ENCODE measurements around the gene ZC3H7A. TPM values are rescaled to one million over a fixed set of nuclear protein-coding genes. Genes with fewer than 3 reads are reported as not detected.
"Not testable (repeated sequence)": the region's sequence is repeated elsewhere in the genome, so short reads cannot be mapped to it uniquely, and the experiment has no call there.

Gene ZC3H7A, protein sequence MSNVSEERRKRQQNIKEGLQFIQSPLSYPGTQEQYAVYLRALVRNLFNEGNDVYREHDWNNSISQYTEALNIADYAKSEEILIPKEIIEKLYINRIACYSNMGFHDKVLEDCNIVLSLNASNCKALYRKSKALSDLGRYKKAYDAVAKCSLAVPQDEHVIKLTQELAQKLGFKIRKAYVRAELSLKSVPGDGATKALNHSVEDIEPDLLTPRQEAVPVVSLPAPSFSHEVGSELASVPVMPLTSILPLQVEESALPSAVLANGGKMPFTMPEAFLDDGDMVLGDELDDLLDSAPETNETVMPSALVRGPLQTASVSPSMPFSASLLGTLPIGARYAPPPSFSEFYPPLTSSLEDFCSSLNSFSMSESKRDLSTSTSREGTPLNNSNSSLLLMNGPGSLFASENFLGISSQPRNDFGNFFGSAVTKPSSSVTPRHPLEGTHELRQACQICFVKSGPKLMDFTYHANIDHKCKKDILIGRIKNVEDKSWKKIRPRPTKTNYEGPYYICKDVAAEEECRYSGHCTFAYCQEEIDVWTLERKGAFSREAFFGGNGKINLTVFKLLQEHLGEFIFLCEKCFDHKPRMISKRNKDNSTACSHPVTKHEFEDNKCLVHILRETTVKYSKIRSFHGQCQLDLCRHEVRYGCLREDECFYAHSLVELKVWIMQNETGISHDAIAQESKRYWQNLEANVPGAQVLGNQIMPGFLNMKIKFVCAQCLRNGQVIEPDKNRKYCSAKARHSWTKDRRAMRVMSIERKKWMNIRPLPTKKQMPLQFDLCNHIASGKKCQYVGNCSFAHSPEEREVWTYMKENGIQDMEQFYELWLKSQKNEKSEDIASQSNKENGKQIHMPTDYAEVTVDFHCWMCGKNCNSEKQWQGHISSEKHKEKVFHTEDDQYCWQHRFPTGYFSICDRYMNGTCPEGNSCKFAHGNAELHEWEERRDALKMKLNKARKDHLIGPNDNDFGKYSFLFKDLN
- 20.5 TPM for total RNA-seq

DNA sequence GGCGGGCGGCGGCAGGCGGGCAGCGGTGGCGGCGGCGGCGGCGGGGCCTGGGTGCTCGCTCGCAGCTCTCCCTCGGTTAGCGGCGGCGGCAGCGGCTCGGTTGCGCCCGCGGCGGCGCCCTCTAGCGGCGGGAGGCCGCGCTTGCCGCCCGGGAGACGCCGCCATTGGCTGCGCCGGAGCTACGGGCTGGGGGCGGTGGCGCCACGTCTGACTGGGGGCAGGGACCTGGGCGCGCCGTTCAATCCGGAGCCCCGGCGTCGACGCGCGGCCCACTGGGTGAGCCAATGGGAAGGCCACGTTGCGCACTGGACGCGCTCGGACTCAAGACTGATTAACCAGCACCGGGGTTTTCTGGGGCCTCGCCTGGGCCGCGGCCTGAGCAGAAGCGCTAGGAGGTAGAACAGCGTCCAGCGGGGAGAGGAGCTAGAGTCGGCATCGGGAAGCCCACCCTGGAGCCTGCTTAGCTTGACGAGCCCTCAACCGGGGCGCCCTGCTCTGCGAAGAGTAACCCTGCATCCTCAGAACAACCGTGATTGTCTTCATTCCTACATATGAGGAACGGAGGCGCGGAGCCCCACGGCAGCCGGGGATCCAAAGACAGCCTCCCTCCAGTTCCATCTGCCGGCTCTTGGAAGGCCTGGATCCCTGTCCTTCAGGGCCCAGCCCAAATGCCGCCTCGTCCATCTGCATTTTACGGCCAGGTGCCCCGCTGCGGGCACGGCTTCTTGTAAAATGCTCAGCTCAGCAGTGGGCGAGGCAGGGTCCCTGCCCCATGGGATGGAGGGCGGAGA, at the start of gene ZC3H7A:
Gene ZC3H7A, minus strand, starts transcription at position 93 of the 791 bp plus-strand sequence. CDS start 14,904 bp downstream, outside the sequence.
- ATAC-seq (peak; percentile 93), DNase-seq (ENCODE audit: low spot score) (peak; percentile 98)

DNA sequence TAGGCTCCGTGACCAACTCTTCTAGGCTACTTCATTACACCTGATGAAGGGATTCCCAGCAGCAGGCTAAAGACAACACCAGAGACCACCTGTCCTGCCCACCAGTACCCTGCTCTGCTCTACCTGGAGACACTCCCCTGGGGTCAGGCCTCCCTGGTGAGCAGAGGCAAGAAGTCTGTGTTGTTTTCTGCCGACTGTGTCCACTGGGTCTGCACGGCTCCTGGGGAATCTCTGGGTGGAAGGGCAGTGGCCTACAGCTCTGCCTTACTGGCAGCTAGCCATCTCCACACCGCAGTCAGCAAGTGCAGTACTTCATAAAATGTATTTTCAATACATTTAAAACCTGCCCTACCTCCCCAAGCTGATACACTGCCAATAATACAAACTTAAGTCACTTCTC, 47.4 kb upstream of the ZC3H7A start:
- DNase-seq (ENCODE audit: low spot score) (peak; percentile 18), ATAC-seq (no peak)

DNA sequence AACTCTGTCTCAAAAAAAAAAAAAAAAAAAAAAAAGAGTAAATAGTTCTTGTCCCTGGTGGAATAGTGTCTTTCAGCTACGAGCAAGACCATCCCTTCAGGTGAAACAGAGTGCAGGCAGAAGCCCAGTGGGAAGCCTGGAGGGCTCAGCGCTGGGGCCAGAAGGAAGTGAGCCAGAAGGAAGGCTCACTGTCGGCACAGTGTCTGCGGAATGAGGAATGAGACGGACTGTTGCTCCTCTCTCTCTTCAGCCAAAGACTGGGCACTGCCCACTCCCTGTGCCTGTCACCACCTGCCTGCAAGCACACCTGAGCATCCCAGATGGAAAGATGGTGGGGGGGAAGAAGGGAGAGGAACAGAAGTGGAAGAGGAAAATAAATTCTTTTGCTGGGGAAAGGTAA, 46.8 kb upstream of the ZC3H7A start:
- no peak for ATAC-seq
- peak; percentile 40 for DNase-seq (ENCODE audit: low spot score)

DNA sequence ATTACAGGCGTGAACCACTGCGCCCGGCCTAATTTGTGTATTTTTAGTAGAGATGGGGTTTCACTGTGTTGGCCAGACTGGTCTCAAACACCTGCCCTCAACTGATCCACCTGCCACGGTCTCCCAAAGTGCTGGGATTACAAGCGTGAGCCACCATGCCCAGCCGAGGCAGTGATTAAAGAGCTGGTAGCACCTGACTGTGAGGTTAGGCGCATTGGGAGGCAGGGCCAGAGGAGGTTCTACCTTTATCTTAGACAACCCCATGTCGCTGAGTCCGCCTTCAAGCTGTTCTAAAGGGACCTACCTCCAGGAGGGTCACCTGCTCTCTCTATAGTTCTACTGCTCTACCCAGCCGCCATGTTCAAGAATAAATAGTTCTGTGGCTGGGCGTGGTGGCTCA, 46.1 kb upstream of the ZC3H7A start:
- ATAC-seq (no peak), DNase-seq (ENCODE audit: low spot score) (peak; percentile 31)

DNA sequence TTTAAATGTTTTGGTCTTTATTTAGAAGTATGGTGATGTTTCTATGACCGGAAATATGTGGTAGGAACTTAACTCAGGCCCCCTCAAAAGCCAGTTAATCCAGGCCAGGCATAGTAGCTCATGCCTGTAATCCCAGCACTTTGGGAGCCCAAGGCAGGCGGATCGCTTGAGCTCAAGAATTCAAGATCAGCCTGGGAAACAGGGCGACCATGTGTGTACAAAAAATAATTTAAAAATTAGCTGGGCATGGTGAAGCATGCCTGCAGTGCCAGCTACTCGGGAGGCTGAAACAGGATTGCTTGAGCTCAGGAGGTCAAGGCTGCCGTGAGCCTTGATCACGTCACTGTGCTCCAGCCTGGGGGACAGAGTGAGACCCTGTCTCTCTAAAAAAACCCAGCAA, 44.0 kb upstream of the ZC3H7A start:
- DNase-seq (ENCODE audit: low spot score) = peak; percentile 6
- ATAC-seq = no peak

DNA sequence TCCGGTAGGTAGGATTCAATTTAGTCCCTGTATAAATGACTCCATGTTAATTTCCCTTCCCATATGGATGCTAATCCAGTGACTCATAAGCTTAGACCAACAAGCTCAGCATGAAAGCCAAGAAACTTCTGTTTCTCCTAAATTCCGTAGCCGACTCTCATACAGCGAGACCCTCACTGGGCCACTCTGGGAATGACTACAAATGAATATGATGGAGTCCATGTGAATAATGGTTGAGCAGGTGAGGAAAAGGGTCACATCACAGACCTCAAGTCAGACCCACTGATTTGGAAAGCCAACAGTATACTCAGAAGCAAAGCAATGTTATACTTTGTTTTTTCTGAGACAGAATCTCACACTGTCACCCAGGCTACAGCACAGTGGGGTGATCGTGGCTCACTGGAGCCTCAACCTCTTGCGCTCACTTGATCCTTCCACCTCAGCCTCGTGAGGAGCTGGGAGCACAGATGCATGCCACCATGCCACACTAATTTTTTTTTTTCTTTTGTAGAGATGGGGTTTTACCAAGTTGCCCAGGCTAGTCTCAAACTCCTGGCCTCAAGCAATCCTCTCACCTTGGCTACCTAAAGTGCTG, 39.7 kb upstream of the ZC3H7A start:
- DNase-seq (ENCODE audit: low spot score) = no peak
- no peak for ATAC-seq

DNA sequence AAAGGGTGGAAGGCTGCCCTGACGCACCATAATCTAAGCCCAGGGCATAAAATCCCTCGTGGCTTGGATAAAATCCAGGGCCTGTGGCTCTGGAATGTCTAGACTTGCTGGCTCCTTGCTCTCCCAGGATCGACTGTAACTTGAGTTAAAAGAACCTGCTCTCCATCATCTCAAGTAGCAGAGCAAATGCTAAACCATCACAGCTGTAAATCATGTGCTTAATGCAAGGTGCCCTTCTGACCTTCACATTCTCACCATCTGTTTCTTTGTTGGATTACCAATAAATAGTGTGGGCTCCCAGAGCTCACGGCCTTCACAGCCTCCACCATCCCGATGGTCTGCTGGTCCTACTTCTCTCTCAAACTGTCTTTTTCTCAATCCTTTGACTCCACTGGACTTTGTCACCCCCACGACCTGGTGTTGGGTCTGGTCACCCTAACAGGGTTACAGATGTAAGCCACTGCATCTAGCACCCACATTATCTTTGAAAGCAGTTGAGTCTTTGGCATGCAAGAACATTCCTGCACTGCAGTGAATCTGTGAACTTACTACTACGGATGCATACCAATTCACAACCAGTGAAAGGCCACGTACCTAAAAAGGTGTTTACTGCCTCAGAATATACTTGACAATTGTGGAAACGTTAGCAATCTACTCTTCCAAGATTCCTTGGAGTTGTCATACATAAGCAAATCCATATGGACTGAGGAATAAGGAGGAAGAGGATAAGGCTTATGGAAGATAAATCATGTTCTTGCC, 39.0 kb upstream of the ZC3H7A start:
- DNase-seq (ENCODE audit: low spot score) (no peak), ATAC-seq (no peak)

DNA sequence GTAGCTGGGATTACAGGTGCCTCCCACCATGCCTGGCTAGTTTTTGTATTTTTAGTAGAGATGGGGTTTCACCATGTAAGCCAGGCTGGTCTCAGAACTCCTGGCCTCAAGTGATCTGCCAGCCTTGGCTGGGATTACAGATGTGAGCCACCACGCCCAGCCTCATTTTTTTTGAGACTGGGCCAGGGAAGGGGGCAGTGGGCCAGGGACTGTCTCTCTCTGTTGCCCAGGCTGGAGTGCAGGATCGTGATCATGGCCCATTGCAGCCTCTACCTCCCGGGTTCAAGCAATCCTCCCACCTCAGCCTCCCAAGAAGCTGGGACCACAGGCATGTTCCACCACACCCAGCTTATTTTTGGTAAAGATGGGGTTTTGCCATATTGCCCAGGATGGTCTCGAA, 38.3 kb upstream of the ZC3H7A start:
- DNase-seq (ENCODE audit: low spot score) = no peak
- ATAC-seq = peak; percentile 33

DNA sequence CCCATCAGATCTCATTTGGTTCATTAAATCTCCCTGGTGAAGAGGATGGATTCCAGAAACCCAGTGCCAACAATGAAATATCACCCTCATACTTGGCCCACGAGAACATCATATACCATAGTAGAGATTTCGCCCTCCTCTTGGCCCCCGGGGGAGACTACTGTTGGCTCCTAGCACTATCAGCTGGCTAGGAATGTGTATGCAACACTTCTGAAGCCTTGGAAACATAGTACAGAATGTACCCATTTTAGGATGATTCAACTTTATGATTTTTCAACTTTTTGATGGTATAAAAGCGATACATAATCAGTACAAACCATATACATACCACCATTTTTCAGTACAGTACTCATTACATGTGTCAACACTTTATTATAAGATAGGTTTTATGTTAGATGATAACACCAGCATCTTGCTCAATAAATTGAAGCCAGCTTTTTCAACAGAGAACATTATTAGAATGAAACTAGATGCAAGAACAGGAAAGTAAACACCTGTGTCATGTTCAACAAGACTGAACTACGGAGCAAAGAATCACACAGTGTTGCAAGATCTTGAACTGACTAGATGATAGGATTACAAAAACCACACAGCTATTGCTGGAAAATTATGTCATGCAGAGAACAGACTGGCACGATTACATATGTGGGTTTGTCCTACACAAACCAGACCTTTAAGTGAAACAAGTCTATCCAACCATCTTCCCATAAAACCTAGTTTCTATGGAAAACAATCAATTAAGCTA, 37.1 kb upstream of the ZC3H7A start:
- no peak for DNase-seq (ENCODE audit: low spot score)
- ATAC-seq = peak; percentile 86

DNA sequence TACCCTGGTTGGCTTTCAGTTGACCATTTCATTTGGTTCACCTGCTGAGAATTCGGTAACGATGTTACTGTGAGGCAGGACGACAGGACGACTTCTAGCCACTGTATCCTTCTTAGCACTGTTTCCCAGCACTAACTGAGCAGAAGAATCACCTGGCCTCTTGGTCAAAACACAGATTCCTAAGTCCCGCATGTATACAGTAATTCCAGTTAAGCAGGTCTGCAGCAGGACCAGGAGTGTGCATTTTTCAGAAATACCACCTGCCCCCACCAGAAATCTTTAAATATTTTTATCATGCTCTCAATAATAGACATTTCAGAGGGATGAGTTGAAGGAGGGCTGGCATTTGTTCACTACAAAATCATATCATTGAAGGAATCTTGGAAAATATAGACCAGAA, 31.6 kb upstream of the ZC3H7A start:
- no peak for DNase-seq (ENCODE audit: low spot score)
- ATAC-seq = no peak

DNA sequence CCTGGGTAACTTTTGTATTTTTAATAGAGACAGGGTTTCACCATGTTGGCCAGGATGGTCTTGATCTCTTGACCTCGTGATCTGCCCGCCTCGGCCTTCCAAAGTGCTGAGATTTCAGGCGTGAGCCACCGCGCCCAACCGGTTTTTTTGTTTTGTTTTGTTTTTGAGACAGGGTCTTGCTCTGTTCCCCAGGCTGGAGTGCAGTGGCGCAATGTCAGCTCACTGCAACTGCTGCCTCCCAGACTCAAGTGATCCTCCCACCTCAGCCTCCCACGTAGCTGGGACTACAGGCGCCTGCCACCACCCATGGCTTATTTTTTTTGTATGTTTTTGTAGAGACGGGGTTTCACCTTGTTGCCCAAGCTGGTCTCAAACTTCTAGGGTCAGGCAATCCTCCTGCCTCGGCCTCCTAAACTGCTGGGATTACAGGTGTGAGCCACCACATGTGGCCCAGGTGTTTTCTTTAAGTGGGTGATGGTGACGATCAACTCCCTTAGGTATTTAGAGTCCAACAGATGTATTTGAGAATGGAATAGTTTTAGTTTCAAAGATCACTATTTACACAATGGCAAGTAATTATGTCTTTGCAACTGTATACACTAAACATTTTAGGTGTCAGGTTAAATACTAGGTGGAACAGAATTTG, 28.6 kb upstream of the ZC3H7A start:
- not testable (repeated sequence) for DNase-seq (ENCODE audit: low spot score); ATAC-seq

DNA sequence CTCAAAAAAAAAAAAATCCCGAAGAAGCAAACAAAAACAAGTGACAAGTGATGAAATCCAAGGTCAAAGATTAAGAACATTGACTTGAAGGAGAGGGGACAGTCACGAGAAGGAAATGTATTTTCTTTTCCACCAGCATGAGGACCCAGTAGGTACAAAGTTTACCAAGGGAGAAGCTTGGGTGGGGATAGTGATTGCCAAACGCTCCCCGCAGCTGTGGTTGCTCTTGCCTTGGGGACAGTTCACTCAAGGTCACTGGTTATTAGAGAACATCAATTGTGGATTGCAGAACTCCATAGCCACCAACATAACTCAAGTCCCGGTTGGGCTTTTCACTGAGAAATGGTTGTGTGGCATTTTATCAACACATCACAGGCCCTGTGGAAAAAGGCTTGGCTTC, 27.3 kb upstream of the ZC3H7A start:
- DNase-seq (ENCODE audit: low spot score) (no peak), ATAC-seq (peak; percentile 84)

DNA sequence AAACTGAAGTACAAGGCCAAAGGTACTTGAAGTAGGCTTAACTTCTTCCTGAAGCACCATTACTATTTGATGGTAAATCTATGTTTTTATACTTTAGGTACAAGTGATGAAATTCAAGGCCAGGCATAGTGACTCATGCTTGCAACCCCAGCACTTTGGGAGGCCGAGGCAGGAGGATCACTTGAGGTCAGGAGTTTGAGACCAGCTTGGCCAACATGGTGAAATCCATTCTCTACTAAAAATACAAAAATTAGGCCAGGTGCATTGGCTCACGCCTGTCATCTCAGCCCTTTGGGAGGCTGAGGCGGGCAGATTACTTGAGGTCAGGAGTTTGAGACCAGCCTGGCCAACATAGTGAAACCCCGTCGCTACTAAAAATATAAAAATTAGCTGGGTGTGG, 26.6 kb upstream of the ZC3H7A start:
- not testable (repeated sequence) for ATAC-seq; DNase-seq (ENCODE audit: low spot score)

DNA sequence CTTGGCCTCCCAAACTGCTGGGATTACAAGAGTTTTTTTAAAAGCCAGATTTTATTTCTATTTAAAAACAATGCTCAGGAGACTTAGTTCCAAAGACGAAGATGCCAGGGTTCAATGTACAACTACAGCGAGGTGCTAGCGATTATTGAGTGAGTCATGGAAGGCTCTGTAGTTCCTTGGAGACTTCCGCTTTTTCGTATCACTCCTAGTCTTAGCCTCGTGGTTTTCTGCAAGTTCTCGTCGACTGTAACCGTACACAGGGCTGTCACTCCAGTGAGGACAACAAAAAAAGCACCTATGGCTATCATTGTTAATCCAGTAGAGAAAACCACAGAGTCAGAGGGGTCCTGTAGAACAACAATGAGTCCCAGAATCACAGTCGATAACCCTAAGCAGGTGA, 22.7 kb upstream of the ZC3H7A start:
- DNase-seq (ENCODE audit: low spot score) = no peak
- no peak for ATAC-seq

DNA sequence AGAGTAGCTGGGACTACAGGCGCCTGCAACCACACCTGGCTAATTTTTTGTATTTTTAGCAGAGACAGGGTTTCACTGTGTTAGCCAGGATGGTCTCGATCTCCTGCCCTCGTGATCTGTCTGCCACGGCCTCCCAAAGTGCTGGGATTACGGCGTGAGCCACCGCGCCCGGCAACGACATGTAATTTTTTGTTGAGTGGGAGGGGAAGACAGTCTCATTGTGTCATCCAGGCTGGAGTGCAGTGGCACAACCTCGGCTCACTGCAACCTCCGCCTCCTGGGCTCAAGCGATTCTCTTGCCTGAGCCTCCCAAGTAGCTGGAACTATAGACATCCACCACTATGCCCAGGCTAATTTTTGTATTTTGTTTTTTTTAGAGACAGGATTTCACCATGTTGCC, 21.9 kb upstream of the ZC3H7A start:
- not testable (repeated sequence) for DNase-seq (ENCODE audit: low spot score); ATAC-seq

DNA sequence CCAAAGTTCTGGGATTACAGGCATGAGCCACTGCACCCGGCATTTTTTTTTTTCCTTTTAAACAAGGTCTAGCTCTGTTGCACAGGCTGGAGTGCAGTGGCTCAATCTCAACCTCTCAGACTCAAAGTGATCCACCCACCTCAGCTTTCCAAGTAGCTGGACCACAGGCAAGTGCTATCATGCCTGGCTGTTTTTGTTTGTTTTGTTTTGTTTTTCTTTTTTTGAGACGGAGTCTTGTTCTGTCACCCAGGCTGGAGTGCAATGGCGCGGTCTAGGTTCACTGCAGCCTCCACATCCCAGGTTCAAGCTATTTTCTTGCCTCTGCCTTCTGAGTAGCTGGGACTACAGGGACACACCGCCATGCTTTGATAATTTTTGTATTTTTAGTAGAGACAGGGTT, 19.1 kb upstream of the ZC3H7A start:
- ATAC-seq (no peak), DNase-seq (ENCODE audit: low spot score) (no peak)

DNA sequence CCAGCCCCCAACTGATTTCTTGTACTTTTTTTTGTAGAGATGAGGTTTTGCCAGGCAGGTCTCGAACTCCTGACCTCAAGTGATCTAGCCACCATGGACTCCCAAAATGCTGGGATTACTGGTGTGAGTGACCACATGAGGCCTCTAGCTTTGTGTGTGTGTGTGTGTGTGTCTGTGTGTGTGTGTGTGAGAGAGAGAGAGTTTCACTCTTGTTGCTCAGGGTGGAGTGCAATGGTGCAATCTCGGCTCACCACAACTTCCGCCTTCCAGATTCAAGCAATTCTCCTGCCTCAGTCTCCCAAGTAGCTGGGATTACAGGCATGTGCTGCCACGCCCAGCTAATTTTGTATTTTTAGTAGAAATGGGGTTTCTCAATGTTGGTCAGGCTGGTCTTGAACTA, 17.7 kb upstream of the ZC3H7A start:
- not testable (repeated sequence) for DNase-seq (ENCODE audit: low spot score); ATAC-seq

DNA sequence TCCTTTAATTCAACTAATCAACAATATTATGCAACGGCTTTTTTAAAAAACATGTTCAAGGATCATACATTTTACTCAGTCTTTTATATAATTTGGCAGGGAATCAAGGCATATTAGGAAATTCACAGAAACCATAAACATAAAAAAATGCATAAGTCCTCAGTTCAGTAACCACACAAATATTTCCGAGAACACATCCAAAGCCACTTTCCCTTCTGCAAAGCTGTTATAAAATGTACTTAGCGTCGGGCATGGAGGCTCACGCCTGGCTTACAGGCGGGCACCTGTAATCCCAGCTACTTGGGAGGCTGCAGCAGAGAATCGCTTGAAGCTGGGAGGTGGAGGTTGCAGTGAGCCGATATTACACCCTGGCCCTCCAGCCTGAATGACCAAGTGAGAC, 9.7 kb upstream of the ZC3H7A start:
- no peak for ATAC-seq
- no peak for DNase-seq (ENCODE audit: low spot score)

DNA sequence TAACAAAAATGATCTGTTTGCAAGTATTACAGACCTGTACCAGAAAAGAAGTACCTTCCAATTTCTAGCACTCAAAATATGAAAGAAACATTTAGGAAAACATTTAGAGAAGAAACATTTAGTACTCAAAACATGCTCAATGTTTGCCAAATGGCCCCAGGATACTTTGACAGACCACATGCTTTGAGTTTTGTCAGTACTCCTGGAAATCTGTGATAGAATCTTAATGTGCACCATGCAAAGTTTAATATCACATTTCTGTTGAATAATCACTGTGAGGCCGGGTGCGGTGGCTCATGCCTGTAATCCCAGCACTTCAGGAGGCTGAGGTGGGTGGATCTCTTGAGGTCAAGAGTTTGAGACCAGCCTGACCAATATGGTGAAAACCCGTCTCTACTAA, 8.5 kb upstream of the ZC3H7A start:
- ATAC-seq (no peak), DNase-seq (ENCODE audit: low spot score) (no peak)
